D721Med (cell line): ENCODE measurements around the gene CSPG4.
"Not testable (repeated sequence)": the region's sequence is repeated elsewhere in the genome, so short reads cannot be mapped to it uniquely, and the experiment has no call there.

Experiments used
- DNase-seq: peaks from one replicate; pipeline ENCODE4 v3.0.0; 2011; ENCODE audit warnings: low spot score; ENCODE audit not compliant: insufficient read length
- FAIRE-seq: peaks from 2 replicates; lab custom pipeline; 2011; peaks lifted over from hg19 to GRCh38; lab: Jason Lieb, UNC
- TF ChIP-seq, protein P1 (sequence below): IDR thresholded peaks from 2 replicates; pipeline ENCODE4 v1.5.1; 2012; ENCODE audit warnings: mild to moderate bottlenecking, control low read depth; ENCODE audit not compliant: insufficient read depth; ENCODE audit errors: missing control alignments

The CSPG4 gene

DNA sequence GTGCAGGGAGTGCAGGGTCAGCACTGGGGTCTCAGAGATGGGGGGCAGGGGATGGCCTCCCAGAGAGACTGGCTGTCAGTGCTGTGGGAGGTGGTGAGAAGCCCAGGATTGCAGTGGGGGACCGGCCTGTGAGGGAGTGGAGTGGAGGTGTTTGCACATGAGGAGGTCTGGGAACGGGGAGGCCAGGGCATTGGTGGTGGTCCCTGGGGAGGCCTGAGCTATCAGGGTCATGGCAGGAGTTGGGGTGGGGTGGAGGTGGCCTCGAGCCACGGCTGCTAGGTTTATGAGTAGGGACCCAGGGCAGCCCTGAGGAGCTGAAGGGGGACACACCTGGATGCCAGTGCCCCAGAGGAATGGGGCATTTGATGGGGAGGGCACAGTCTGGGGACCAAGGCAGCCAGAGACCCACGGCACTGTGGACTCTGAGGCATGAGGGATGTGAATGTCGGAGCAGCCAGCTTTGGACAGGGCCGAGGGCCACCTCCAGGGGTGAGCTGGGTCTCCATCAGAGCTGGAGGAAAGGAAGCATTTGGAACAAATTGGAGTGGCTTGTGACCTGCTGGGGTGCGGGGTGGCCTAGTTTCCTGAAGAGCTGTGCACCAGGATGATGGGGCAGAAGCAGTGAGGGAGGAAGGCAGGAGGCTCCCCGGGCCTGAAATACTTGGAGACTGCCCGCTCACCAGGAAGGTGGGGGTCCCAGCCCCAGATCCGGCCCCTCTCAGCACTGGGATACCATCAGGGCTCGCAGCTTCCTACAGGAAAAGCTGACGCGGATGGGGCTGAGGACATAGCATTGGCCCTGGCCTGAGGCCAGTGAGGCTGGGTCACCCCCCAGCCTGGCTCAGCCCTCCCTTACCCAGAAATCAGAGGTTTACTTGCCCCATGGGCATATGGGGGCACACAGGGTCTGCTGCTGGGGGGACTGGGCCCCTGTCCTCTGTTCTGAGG lies 9.5 kb upstream of the CSPG4 start:
- TF ChIP-seq, protein P1, sequence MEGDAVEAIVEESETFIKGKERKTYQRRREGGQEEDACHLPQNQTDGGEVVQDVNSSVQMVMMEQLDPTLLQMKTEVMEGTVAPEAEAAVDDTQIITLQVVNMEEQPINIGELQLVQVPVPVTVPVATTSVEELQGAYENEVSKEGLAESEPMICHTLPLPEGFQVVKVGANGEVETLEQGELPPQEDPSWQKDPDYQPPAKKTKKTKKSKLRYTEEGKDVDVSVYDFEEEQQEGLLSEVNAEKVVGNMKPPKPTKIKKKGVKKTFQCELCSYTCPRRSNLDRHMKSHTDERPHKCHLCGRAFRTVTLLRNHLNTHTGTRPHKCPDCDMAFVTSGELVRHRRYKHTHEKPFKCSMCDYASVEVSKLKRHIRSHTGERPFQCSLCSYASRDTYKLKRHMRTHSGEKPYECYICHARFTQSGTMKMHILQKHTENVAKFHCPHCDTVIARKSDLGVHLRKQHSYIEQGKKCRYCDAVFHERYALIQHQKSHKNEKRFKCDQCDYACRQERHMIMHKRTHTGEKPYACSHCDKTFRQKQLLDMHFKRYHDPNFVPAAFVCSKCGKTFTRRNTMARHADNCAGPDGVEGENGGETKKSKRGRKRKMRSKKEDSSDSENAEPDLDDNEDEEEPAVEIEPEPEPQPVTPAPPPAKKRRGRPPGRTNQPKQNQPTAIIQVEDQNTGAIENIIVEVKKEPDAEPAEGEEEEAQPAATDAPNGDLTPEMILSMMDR = no peak
- DNase-seq (no peak), FAIRE-seq (no peak)

DNA sequence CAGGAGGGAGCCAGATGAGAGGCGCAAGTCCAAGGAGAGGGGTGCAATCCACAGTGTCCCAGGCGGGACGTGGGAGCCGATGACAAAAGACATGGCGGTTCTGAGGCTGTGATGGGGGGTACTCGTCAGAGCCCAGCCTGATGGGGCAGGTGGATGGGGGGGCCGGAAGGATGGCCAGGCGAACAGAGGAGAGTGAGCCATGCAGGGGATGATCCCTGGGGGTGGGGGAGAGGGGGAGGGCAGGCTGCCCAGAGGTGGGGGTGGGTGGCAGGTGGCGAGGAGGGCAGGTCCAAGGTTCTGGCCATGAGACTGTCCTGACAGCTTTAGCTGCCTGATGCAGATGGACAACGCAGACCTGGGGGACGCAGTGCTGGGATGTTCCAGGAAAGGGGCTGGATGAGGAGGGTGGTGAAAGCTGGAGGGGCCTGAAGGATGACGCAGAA lies 8.9 kb upstream of the CSPG4 start:
- no peak for FAIRE-seq
- no peak for DNase-seq
- TF ChIP-seq, protein P1 = no peak

DNA sequence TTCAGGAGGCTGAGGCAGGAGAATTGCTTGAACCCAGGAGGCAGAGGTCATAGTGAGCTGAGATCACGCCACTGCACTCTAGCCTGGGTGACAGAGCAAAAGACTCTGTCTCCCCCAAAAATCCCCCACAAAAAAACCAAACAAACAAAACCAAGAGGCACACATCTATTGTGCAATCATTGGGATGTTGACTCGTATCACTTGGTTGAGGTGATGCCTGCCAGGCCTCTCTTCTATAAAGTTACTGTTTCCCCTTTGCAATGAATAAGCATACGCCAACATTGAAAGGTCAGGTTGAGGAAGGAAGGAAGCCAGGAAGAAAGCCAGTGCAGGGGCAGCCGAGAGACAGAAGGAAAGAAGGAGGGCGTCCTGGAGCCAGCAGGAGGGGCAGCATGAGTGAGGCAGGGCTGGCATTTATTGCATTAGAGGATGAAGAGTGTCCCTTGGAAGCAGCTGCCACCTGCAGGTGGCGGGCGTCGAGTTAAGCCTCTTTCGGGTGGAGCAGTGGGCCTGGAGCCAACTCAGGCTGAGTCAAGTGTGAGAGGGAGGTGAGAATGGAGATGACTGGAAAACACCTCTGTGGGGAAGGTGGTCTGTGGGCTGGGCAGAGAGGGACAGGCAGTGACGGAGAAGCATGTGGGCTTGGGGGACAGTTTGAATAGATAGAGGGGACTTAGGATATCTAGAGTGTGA lies 8.3 kb upstream of the CSPG4 start:
- DNase-seq = peak; percentile 97
- TF ChIP-seq, protein P1 = peak; percentile 72
- peak; percentile 29 for FAIRE-seq

DNA sequence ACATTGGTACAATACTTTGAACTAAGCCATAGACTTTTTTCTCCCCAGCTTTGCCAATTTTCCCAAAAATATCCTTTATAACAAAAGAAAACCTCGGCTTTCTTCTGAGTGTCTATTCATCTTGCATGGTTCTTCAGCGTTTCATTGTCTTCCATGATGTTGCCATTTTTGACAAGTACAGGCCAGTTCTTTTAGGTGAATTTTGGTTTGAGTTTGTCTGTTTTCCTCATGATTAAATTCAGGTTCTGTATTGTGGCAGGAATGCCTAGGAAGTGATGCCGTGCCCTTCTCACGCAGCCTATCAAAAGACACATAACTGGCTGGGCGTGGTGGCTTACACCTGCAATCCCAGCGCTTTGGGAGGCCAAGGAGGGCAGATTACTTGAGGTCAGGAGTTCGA lies 7.6 kb upstream of the CSPG4 start:
- FAIRE-seq (no peak), DNase-seq (no peak)
- TF ChIP-seq, protein P1 = no peak

DNA sequence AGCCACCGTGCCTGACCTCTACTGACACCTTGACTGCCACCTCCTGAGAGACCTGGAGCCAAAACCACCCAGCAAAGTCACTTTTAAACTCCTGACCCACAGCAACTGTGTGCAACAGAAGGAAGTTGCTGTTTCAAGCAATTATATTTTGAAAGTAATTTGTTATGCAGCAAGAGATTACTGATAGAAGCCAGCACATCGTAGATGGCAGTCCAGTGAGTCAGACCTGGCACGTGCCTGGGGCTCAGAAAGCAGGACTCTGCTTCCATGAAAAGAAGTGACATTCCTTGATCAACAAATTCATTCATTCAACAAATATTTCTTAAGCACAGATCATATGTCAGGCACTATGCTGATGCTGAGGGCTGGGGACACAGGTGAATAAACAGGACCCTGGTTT lies 5.7 kb upstream of the CSPG4 start:
- TF ChIP-seq, protein P1 = no peak
- FAIRE-seq (no peak), DNase-seq (no peak)

DNA sequence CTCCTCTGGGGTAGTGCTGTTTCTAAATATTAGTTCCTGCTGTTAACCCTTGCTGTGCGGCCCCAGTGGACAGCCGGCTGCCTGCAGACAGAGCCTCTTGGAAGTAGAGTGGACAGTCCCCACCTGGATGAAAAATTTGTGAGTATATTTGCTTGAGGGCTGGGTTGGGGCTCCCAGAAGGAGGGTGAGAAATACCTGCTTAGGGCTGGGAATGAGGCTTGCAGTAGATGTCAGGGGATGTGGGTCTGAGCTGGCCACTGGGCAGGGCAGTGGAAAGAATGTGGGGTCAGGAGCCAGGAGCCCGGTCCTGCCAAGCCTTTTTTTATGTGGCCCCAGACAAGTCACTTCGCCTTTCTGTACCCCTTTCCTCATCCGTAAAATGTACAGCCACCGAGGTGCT lies 4.4 kb upstream of the CSPG4 start:
- not testable (repeated sequence) for FAIRE-seq, DNase-seq

DNA sequence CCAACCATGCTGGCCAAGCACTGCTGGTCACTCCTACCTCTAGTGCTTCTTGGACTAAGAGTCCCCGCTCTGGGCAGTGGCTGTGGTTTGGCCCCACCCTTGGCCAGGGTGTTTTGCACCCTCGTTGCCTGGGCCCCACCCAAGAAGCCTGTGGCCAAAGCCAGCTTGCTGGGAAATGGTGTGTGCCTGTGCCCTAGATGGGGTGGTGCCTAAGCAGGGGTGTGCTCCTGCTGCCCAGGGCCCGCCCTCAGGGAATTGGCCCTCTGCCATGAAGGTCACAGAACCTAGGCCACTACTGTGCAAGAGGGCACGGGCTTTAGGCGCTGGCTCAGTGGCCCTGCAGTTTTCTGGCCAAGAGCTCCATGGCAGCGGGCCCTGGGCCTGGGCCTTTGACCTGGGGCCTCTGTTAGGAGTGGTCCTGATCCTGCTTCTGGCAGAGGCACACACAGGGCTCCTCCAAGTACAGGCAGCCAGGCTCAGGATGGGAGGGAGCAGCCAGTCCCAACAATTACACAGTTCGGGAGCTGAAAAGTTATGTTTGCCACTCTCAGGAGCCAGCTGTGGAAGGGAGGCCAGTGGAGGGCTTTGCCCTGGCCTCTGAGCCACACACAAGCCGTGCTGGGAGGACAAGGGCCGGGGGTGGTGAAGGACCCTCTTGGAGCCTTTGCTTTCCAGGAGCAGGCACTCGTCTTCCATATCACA lies 3.8 kb upstream of the CSPG4 start:
- DNase-seq, FAIRE-seq: not testable (repeated sequence)

DNA sequence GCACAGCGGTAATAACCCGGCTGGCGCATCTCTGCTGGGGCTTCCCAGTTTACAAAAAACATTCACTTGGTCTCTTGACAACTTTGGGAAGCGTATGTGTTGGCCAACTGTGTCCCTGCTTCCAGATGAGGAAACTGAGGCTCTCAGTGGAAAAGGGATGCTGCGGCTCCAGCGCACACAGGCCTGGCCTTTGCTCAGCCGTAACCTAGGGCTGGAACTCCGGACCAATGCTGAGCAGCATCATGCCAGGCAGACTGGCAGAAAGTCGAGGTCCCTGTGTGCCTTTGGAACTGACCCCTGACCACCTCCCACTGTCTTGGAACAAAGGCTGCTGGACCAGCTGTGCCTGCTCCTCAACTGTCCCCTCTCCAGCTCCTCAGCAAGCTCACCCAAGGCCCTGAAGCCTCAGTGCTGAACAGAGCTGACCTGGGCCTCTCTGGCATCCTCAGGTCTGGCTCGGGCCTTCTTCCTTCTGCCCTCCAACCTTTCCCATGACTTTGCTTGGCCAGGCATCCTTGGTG lies 2.7 kb upstream of the CSPG4 start:
- DNase-seq, FAIRE-seq: not testable (repeated sequence)
